H1 (cell line): ENCODE measurements around the gene LY6G5C. TPM values are rescaled to one million over a fixed set of nuclear protein-coding genes. Genes with fewer than 3 reads are reported as not detected.

ENCODE experiments used
- CTCF ChIA-PET: fragments of 300-600 bp; sonication (Branson Sonifier 250); formaldehyde crosslinking; loops from one replicate; lab custom pipeline; 2021; ENCODE audit not compliant: partially characterized antibody; lab: Charles Lee
- POLR2A ChIA-PET: fragments of 300-600 bp; sonication (Branson Sonifier 250); formaldehyde crosslinking; loops from one replicate; lab custom pipeline; 2021; ENCODE audit warnings: inconsistent platforms; ENCODE audit not compliant: partially characterized antibody; lab: Charles Lee
- DNase-seq, 2 experiments: peaks; one replicate each; pipeline versions ENCODE4 v3.0.0 to v3.0.0-alpha.2; 2010 to 2022; ENCODE audit warnings: low spot score in 2 of 2, low read depth in 1 of 2, mixed read lengths in 1 of 2
- FAIRE-seq: peaks from 2 replicates; lab custom pipeline; 2011; peaks lifted over from hg19 to GRCh38; lab: Jason Lieb, UNC
- H2AFZ ChIP-seq: 2 replicates; pipeline ENCODE4 v1.8.1; 2012; ENCODE audit warnings: low read length, inconsistent platforms
- H2AK5ac ChIP-seq: 2 replicates; pipeline ENCODE4 v1.6.1; 2013; ENCODE audit warnings: low read depth, low read length
- H2BK120ac ChIP-seq: replicated peaks from 2 replicates; pipeline ENCODE3; 2013; ENCODE audit warnings: low read depth, low read length, inconsistent platforms
- H2BK12ac ChIP-seq: 2 replicates; pipeline ENCODE4 v1.6.1; 2013; ENCODE audit warnings: low read depth, low read length
- H2BK15ac ChIP-seq: 2 replicates; pipeline ENCODE4 v1.6.1; 2013; ENCODE audit warnings: low read length
- H2BK20ac ChIP-seq: 2 replicates; pipeline ENCODE4 v1.6.1; 2013; ENCODE audit warnings: low read length
- H2BK5ac ChIP-seq: 2 replicates; pipeline ENCODE4 v1.6.1; 2013; ENCODE audit warnings: low read depth, low read length
- H3K14ac ChIP-seq: 2 replicates; pipeline ENCODE4 v1.6.1; 2013; ENCODE audit warnings: inconsistent platforms; ENCODE audit not compliant: insufficient read length
- H3K18ac ChIP-seq: 2 replicates; pipeline ENCODE4 v1.6.1; 2013; ENCODE audit warnings: low read length; ENCODE audit errors: extremely low read depth
- H3K23ac ChIP-seq: 2 replicates; pipeline ENCODE4 v1.6.1; 2013; ENCODE audit warnings: inconsistent platforms; ENCODE audit not compliant: insufficient read length
- H3K23me2 ChIP-seq: 2 replicates; pipeline ENCODE4 v1.6.1; 2013; ENCODE audit warnings: low read depth, low read length
- H3K27ac ChIP-seq: 2 replicates; pipeline ENCODE4 v1.6.1; 2011; ENCODE audit warnings: low read depth, low read length, inconsistent platforms
- H3K27me3 ChIP-seq, 4 experiments: replicated peaks in 1 of 4; 1 replicate in 1 of 4; 2 replicates in 3 of 4; pipeline versions ENCODE4 v1.6.1 to v1.8.1; 2011 to 2013; ENCODE audit warnings: low read length in 3 of 4, mild to moderate bottlenecking in 3 of 4, inconsistent platforms in 2 of 4, mixed read lengths in 2 of 4, moderate library complexity in 1 of 4; ENCODE audit not compliant: control insufficient read depth in 3 of 4, insufficient read depth in 3 of 4; ENCODE audit errors: extremely low read depth in 1 of 4
- H3K36me3 ChIP-seq, 4 experiments: 2 replicates each; pipeline versions ENCODE4 v1.6.1 to v1.8.1; 2011 to 2013; ENCODE audit warnings: mild to moderate bottlenecking in 4 of 4, low read length in 3 of 4, moderate library complexity in 2 of 4, control low read depth in 1 of 4, inconsistent platforms in 1 of 4; ENCODE audit not compliant: insufficient read depth in 4 of 4, control insufficient read depth in 2 of 4
- H3K4ac ChIP-seq: replicated peaks from 2 replicates; pipeline ENCODE3; 2013; ENCODE audit warnings: low read length, low read depth, mixed read lengths, inconsistent platforms; ENCODE audit not compliant: insufficient read length
- H3K4me1 ChIP-seq, 4 experiments: replicated peaks in 1 of 4; 1 replicate in 1 of 4; 2 replicates in 3 of 4; pipeline versions ENCODE4 v1.6.1 to v1.8.1; 2011 to 2013; ENCODE audit warnings: low read length in 3 of 4, inconsistent platforms in 2 of 4, mixed read lengths in 1 of 4; ENCODE audit not compliant: insufficient read depth in 4 of 4, control insufficient read depth in 3 of 4
- H3K4me2 ChIP-seq, 2 experiments: 2 replicates each; pipeline versions ENCODE4 v1.6.1 to v1.8.1; 2011 to 2013; ENCODE audit warnings: low read depth in 2 of 2, low read length in 2 of 2, control low read depth in 1 of 2, inconsistent platforms in 1 of 2, mild to moderate bottlenecking in 1 of 2; ENCODE audit not compliant: insufficient read depth in 1 of 2
- H3K4me3 ChIP-seq, 4 experiments: fragments of 200-600, 300-600 bp in 1 of 4; sonication (generic), shearing (Covaris generic), sonication (Bioruptor Twin) in 1 of 4; 2 replicates each; pipeline versions ENCODE4 v1.5.1 to v1.8.1; 2011 to 2016; ENCODE audit warnings: low read length in 4 of 4, low read depth in 3 of 4, control low read depth in 2 of 4, inconsistent platforms in 2 of 4, mild to moderate bottlenecking in 2 of 4, mixed read lengths in 1 of 4, moderate library complexity in 1 of 4; ENCODE audit not compliant: insufficient read depth in 2 of 4; ENCODE audit errors: extremely low read depth in 1 of 4
- H3K56ac ChIP-seq: replicated peaks from 2 replicates; pipeline ENCODE3; 2013; ENCODE audit warnings: low read depth, mild to moderate bottlenecking, mixed read lengths, low read length, inconsistent platforms; ENCODE audit not compliant: insufficient read length
- H3K79me1 ChIP-seq: 2 replicates; pipeline ENCODE4 v1.6.1; 2013; ENCODE audit warnings: low read depth, low read length, control low read depth
- H3K79me2 ChIP-seq, 2 experiments: 2 replicates each; pipeline versions ENCODE4 v1.6.1 to v1.8.1; 2012 to 2013; ENCODE audit warnings: low read length in 2 of 2, mild to moderate bottlenecking in 2 of 2, inconsistent platforms in 1 of 2; ENCODE audit not compliant: insufficient read depth in 2 of 2, control insufficient read depth in 1 of 2
- H3K9ac ChIP-seq, 4 experiments: replicated peaks in 1 of 4; 1 replicate in 1 of 4; 2 replicates in 3 of 4; pipeline versions ENCODE4 v1.6.1 to v1.8.1; 2011 to 2013; ENCODE audit warnings: low read depth in 3 of 4, low read length in 3 of 4, control low read depth in 2 of 4, mild to moderate bottlenecking in 2 of 4, moderate library complexity in 2 of 4, inconsistent platforms in 1 of 4; ENCODE audit errors: extremely low read depth in 1 of 4
- H3K9me3 ChIP-seq, 2 experiments: 2 replicates each; pipeline versions ENCODE4 v1.6.1 to v1.8.1; 2012 to 2013; ENCODE audit warnings: mild to moderate bottlenecking in 2 of 2, moderate library complexity in 2 of 2, control low read depth in 1 of 2, inconsistent platforms in 1 of 2, low read depth in 1 of 2, low read length in 1 of 2, mixed read lengths in 1 of 2; ENCODE audit not compliant: insufficient read depth in 2 of 2
- H4K20me1 ChIP-seq, 2 experiments: replicated peaks in 1 of 2; 2 replicates each; pipeline versions ENCODE3 to v1.8.1; 2011 to 2013; ENCODE audit warnings: inconsistent platforms in 2 of 2, low read length in 2 of 2, mild to moderate bottlenecking in 1 of 2; ENCODE audit not compliant: insufficient read depth in 2 of 2, control insufficient read depth in 1 of 2
- H4K5ac ChIP-seq: 2 replicates; pipeline ENCODE4 v1.6.1; 2013; ENCODE audit warnings: low read length, low read depth, mixed read lengths, inconsistent platforms; ENCODE audit not compliant: insufficient read length
- H4K8ac ChIP-seq: 2 replicates; pipeline ENCODE4 v1.8.0; 2013; ENCODE audit warnings: mild to moderate bottlenecking, moderate library complexity, low read length, inconsistent platforms; ENCODE audit not compliant: insufficient read depth; ENCODE audit errors: extremely low read depth
- H4K91ac ChIP-seq: replicated peaks from 2 replicates; pipeline ENCODE3; 2013; ENCODE audit warnings: low read length, mixed read lengths, inconsistent platforms; ENCODE audit not compliant: insufficient read length
- BRCA1 ChIP-seq: IDR thresholded peaks from 2 replicates; pipeline ENCODE4 v1.6.1; 2012; ENCODE audit warnings: low read depth, low read length, improper control_type of control experiment
- CBX5 ChIP-seq: fragments of 300-800, 300-1000 bp; sonication (generic); IDR thresholded peaks from 2 replicates; pipeline ENCODE4 v1.7.1; 2016; ENCODE audit warnings: antibody characterized with exemption, low read length, low read depth
- CBX8 ChIP-seq: fragments of 300-800, 300-1000 bp; sonication (generic); IDR thresholded peaks from 2 replicates; pipeline ENCODE4 v1.7.1; 2016; ENCODE audit warnings: low read depth, low read length, borderline replicate concordance
- CEBPB ChIP-seq: IDR thresholded peaks from 2 replicates; pipeline ENCODE4 v1.6.1; 2012; ENCODE audit warnings: low read depth, low read length
- EP300 ChIP-seq, 2 experiments: IDR thresholded peaks; 1 replicate in 1 of 2; 2 replicates in 1 of 2; pipeline ENCODE4 v1.6.1; 2011 to 2012; ENCODE audit warnings: low read depth in 2 of 2, low read length in 2 of 2, mild to moderate bottlenecking in 2 of 2, borderline replicate concordance in 1 of 2, inconsistent platforms in 1 of 2, moderate library complexity in 1 of 2
- FOSL1 ChIP-seq: IDR thresholded peaks from 2 replicates; pipeline ENCODE4 v1.6.1; 2011; ENCODE audit warnings: mild to moderate bottlenecking, low read depth, low read length, moderate library complexity; ENCODE audit not compliant: insufficient read depth
- HDAC6 ChIP-seq: IDR thresholded peaks from one replicate; pipeline ENCODE4 v1.7.1; 2012; ENCODE audit warnings: low read depth, mild to moderate bottlenecking, inconsistent platforms, low read length, moderate library complexity
- SAP30 ChIP-seq: fragments of 300-600 bp; sonication (generic); IDR thresholded peaks from 2 replicates; pipeline ENCODE4 v1.7.1; 2012; ENCODE audit warnings: low read length, moderate library complexity, mild to moderate bottlenecking, inconsistent platforms; ENCODE audit not compliant: insufficient read depth, insufficient replicate concordance
- WGBS, 2 experiments: shearing (Covaris generic) in 1 of 2; methylation state at CpG; one replicate each; pipeline versions ENCODE4 v1.1.6 to v1.1.7; 2013 to 2015; ENCODE audit warnings: low lambda C conversion rate in 2 of 2, mixed read lengths in 2 of 2, inconsistent platforms in 1 of 2, low coverage in 1 of 2, missing lambda C conversion rate in 1 of 2; ENCODE audit not compliant: insufficient replicate concordance in 2 of 2, insufficient coverage in 1 of 2, insufficient read length in 1 of 2; ENCODE audit errors: extremely low coverage in 1 of 2, missing lambda C conversion rate in 1 of 2; 5-methylcytosine and 5-hydroxymethylcytosine counted together
- polyA plus RNA-seq, 7 experiments: library from polyadenylated mRNA; depleted of rRNA in 3 of 7; stranded (reverse) in 5 of 7; unstranded in 2 of 7; fragments of >200 nt in 5 of 7; fragments of 200-250 nt in 2 of 7; gene quantifications; 1 replicate in 5 of 7; 2 replicates in 1 of 7; 4 replicates in 1 of 7; pipeline versions ENCODE4 v1.2.1 to v1.2.3, GENCODE V29; 2011 to 2013; ENCODE audit warnings: missing spikeins in 2 of 7, mixed read lengths in 2 of 7
- total RNA-seq: library from RNA; stranded (reverse); fragmentation: NEBNext Ultra II Directional; extraction: Animal tissue kit (Norgen Biotek cat#: 25700); gene quantifications from 2 replicates; pipeline ENCODE4 v1.2.1, GENCODE V29; 2021
- TF ChIP-seq, protein P1 (sequence below): IDR thresholded peaks from 2 replicates; pipeline ENCODE4 v1.6.1; 2011; ENCODE audit warnings: low read depth, mild to moderate bottlenecking, low read length; ENCODE audit not compliant: insufficient read depth

The LY6G5C gene
- total and polyA plus RNA-seq, 2 of the 8 experiments (the other 6 are each of a cell fraction or from before 2014, with no cell fraction given), result 1.1 to 1.8 TPM

DNA sequence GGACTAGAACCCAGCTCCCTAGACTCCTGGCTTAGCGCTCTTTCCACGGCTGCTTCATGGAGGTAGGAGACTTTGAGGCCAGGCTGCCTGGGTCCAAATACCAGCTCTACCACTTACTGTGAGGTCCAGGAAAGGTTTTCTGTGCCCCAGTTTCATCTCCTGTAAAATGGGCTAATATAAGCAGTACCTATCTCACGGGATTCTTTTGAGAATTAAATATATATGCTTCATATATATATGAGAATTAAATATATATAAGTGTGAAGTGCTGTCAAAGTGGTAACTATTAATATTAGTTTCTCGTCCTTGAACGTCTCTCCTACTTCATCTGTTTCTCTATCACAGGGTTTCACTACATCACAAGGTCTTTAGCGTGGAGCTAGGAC, 10.2 kb upstream of the LY6G5C start:
- CTCF ChIA-PET, result interaction anchor here (0.9 to 5.8 kb wide), 19 partner anchors 8 to 105 kb away, joined by 3 to 26 read pairs (median 6); partner anchors contain the start of genes BAG6, CSNK2B, DDAH2 and GPANK1
- H2BK20ac ChIP-seq, result no peak overlapping the region
- no peak overlapping the region for H2AK5ac ChIP-seq
- H3K27ac ChIP-seq, result no peak overlapping the region
- FAIRE-seq, result no peak
- no peaks in the 10 kb centered on the region for H3K79me2 ChIP-seq
- TF ChIP-seq EP300 (IDR thresholded peaks at IDR 0.05; ENCODE audit: borderline replicate concordance in 1 of 2, low read depth in 2 of 2, low read length in 2 of 2) (no peak), BRCA1 (no peak), CBX8 (no peak), SAP30 (no peak), CBX5 (no peak), HDAC6 (no peak), CEBPB (no peak), FOSL1 (no peak)
- TF ChIP-seq, protein P1, sequence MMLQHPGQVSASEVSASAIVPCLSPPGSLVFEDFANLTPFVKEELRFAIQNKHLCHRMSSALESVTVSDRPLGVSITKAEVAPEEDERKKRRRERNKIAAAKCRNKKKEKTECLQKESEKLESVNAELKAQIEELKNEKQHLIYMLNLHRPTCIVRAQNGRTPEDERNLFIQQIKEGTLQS, result no peak
- TF ChIP-seq, all 59 proteins: peak for 0
- Histone ChIP-seq H3K23me2 (no peaks in the 10 kb centered on the region), H3K18ac (no peak overlapping the region), H2BK12ac (no peak overlapping the region), H4K91ac (no peak overlapping the region), H3K36me3 (peaks cover 8 to 28% (median 18%) of the 10 kb centered on the region in 4 experiments; a peak in 5 of 8 replicates), H3K4me2 (no peak overlapping the region), H3K23ac (no peak overlapping the region), H3K27me3 (no peaks in the 10 kb centered on the region), H3K4ac (no peak overlapping the region), H3K79me1 (no peaks in the 10 kb centered on the region), H2BK120ac (no peak overlapping the region), H3K4me1 (peaks cover 0 to 1% (median 0%) of the 10 kb centered on the region in 4 experiments; a peak in 2 of 7 replicates), H3K9me3 (no peaks in the 10 kb centered on the region), H3K9ac (no peak overlapping the region), H2BK15ac (no peak overlapping the region), H3K4me3 (no peak overlapping the region), H2AFZ (no peak overlapping the region), H4K5ac (no peak overlapping the region), H3K56ac (no peak overlapping the region), H4K8ac (no peak overlapping the region), H3K14ac (no peak overlapping the region), H2BK5ac (no peak overlapping the region), H4K20me1 (no peaks in the 10 kb centered on the region)
- POLR2A ChIA-PET, result interaction anchor here (0.7 to 6.6 kb wide), 11 partner anchors 11 to 59 kb away, joined by 3 to 33 read pairs (median 4); partner anchors contain the start of genes ABHD16A, BAG6, GPANK1 and LY6G6D
- 90% methylated on average over 6 of the region's 6 CpGs; no CpG with 5 or more reads in 1 of the 2 experiments for WGBS, 2 experiments
- DNase-seq, result no peak
